NCI-H1694 (cell line): ENCODE results near the gene TNFRSF19.
"Not testable (repeated sequence)": the region's sequence is repeated elsewhere in the genome, so short reads cannot be mapped to it uniquely, and the experiment has no call there.

Experiments
- DNase-seq: peaks from one replicate; lab custom pipeline; 2025; lab: John Stamatoyannopoulos, UW

Gene TNFRSF19, protein sequence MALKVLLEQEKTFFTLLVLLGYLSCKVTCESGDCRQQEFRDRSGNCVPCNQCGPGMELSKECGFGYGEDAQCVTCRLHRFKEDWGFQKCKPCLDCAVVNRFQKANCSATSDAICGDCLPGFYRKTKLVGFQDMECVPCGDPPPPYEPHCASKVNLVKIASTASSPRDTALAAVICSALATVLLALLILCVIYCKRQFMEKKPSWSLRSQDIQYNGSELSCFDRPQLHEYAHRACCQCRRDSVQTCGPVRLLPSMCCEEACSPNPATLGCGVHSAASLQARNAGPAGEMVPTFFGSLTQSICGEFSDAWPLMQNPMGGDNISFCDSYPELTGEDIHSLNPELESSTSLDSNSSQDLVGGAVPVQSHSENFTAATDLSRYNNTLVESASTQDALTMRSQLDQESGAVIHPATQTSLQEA

DNA sequence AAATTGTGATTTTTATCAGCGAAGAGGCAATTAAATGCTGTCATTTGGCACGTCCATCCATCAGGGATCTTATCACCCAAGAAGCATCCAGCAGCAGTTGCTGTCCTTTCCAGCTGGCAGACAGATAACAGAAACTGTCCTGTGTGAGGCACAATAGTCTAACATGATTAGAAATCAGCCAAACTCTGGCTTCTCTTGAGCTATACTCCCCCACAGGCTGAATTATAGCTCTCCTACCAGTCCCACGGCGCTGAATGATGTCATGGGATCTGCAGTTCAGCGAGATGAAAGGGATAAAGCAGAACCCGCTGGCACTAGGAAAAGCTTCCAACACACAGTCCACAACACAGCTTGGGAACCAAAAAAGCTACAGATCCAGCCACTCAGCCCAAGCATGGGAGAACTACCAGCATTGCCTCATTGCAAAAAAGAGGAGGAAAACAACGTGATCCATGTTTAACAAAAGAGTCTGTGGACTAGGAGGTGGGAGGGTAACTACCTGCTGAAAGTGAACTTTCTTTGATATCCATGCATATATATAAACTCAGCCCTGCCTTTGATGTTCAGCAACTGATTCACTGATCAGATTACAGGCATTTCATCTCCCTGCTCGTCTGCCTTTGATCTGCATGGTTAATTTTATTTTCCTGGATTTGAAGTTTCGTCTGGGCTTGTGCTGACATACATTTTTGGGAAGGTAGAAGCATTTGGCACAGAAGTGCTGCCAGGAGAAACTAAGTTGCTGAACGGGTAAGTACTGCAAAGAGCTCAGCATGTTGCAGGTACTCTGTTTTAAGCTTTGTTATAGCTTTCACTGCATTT lies at the start of gene TNFRSF19:
Gene TNFRSF19, plus strand, starts transcription at position 314 of the 822 bp plus-strand sequence. CDS start 19,772 bp downstream, outside the sequence.
- peak; percentile 40 for DNase-seq

DNA sequence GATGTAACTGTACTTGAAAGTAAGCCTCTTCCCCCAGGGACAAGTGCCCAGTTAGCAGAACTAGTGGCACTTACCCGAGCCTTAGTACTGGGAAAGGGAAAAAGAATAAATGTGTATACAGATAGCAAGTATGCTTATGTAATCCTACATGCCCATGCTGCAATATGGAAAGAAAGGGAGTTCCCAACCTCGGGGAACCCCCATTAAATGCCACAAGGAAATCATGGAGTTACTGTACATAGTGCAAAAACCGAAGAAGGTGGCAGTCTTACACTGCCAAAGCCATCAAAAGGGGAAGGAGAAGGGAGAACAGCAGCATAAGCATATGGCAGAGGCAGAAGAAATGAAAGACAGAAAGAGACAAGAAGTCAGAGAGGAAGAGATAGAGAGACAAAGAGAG lies 40.3 kb upstream of the TNFRSF19 start:
- not testable (repeated sequence) for DNase-seq

DNA sequence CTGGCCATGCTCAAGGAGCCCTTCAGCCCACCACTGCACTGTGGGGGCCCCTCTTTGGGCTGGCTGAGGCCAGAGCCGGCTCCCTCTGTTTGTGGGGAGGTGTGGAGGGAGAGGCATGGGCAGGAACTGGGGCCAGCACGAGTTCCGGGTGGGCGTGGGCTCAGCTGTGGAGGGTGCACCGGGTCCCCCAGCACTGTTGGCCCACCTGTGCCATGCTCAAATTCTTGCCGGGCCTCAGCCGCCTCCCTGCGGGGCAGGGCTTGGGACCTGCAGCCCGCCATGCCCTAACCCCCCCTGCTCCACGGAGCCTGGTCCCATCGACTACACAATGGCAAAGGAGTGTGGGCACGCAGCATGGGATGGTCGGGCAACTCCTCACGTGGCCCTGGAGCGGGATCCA lies 38.8 kb upstream of the TNFRSF19 start:
- no peak for DNase-seq

DNA sequence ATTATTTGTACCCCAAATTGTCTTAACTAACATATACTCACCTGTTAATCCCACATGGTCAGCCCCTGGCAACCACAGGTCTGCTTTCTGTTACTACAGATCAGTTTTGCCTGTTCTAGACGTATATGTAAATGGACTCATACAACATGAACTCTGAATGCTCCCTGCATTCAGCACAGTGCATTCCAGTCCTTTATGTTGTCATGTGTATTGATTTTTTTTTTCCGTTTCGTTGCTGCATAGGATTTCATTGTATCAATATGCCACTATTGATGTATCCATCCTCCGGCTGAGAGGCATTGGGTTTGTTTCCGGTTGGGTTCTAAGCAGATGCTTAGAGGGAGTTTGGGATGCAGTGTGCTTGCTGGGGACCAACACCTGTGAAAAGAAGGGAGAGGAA lies 36.1 kb upstream of the TNFRSF19 start:
- DNase-seq: no peak

DNA sequence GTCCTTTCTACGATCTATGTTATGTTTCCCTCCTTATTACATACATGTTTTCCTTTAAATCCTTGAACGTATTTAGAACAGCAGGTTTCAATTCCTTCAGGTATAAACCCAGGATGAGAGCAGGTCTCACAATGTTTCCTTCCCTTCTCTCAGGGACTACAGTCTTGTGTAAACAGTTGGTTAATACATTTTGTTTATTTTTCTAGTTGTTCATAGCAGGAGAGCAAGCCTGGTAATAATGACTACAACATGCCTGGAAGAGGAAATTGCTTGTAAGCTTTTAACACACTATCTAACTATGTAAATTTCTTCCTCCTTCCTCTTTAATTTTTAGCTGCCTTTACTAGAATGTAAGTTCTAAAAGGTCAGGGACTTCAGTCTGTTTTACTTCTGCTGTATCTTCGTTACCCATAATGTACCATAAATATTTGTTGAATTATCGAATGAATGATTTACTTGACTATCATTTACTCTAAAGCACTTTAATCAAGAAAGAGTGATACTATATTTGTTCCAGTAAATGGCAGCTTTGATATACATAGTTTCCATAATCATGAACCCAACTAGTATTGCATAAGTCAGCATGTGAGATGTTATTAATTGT lies 28.9 kb upstream of the TNFRSF19 start:
- DNase-seq: no peak

DNA sequence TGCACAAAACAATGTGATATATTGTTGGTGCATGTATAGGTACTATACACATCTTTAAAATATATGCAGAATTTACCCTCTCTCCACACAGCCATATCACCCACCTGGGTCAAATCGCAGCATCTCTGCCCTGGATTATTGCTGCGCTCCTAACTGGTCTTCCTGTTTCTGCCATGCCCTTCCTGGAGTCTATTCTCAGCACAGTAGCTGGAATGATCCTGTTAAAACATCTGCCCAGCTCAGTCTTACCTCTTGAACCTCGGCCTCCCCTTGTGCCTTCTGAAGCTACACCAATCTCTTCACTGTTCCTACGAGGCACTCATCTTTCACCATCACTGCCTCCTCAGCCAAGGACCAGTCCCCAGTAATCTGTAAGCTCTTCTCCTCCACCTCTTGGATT lies 25.5 kb upstream of the TNFRSF19 start:
- DNase-seq: no peak

DNA sequence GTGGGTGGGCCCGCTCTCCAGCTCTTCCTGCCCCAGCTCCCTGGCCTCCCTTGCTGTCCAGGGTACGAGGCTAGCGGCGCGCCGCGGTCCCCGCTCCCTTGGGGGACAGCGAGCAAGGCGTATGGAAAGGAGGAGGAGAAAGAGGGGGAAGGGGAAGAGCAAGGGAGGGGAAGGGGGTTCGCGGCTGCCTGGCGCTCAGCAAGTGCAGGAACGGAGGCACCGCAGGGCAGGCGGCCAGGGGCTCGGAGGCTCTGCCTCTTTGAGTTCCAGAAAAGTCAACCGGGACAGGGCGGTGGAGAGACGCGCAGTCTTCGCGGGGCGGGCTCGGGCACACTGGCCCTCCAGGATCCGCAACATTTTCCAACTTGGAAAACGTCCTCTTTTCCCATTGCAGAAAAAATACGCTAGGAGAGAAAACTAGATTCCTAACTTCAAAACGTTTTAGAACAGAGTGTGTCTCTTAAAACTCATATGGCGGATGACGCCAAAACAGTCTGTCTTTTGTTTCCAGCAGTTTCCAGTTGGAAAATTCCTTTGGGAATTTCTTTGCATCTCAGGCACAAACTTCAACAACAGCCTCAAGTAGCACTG lies 23.1 kb upstream of the TNFRSF19 start:
- DNase-seq: no peak

DNA sequence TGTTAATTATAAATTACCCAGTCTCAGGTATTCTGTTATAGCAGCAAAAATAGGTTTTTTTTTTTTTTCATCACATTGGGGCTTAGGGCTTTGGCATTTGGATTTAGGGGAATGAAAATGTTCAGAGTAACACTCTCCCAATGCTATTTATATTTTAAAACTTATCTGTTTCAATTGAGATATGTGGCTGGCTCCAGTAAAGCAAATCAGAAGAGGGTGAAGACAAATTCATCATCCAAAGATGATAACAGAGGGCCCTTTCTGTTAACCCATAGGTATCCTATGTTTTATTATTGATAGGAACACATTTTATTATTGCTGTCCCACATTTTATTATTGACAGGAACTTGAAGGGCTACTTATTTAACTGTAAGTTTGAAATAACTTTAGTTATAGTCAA lies 20.5 kb upstream of the TNFRSF19 start:
- no peak for DNase-seq

DNA sequence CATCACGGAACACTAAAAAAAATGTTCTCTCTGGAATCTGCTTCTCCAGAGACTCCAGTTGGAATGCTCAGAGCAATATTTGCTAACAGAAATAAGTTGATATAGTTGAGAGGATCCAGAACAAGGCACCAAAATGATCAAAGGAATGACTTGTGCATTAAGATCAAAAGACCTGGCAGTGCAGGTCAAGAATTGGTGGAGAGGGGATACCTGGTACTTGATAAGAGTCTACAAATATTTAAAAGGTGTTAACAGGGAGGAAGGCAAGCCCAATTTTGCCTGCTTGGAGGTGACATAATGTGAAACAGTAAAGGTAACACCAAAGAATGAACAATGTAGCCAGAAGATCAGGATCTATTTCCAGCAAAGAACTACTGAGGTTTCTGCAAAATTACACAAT lies 20.0 kb upstream of the TNFRSF19 start:
- no peak for DNase-seq

DNA sequence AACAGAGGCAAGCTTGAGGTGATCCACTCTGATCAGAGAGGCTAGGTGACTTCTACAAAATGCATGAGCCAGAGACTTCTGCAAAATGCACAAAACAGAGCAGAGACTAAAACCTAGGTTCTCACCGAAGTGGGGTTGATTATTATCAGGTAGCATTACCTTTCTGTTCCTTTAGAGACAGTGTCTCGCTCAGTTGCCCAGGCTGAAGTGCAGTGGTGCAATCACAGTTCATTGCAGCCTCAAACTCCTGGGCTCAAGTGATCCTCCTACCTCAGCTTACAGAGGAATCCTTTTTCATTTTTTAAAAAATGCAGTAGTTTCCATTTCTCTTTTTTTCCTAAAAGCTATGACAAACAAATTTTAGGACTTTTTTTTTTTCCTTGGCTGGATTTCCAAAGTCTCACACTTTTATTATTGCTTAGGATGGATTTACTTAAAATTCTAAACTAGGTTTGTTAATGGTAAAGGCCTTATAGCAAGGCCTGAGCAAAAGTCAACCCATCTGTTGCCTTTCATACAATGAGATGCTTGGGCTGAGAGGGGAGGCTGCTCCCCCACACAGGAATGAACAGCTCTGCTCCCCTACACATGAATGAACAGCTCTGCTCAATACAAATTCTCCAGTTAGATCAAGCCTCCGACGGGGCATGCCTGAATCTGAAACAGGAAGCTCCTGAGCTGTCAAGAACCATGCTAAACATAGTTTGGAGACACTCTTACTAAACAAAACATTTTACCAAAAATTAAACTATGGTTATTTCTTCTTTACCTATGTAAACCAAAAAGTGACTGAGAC lies 18.8 kb upstream of the TNFRSF19 start:
- no peak for DNase-seq

DNA sequence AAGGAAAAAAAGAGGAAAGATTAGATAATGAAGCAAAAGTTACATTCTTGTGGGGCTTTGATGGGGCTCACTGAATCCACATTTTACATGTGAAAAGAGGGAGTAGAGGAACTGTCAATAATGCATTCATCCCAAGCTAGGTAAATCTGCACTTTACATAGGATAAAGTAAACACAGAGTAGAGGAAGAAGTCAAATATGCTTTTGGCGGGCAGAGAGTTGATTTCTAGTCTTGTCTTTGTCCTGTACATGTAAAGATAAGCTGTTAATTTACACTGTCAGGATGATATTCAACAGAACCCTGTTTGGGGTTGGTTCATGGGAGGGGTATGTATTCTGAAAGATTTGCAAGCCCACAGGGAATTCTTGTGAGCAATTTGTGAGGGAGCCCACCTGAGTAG lies 18.0 kb upstream of the TNFRSF19 start:
- no peak for DNase-seq

DNA sequence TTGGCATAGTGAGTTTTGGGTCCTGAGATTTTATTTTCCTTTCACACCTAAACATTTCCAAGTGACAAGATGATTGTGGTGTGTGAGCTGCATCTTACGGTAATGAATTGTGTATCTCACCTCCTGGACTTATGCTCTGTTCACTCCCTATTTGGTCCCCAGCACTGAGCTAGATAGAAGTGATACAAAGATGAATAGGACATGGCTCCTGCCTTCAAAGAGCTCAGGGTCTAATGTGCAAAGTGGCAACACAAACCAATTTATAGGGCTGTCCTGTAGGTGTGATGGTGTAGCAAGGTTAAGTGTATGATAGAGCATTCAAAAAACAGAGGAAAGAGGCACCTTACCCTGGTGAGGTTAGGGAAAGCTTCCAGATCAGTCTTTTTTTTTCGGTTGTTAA lies 17.6 kb upstream of the TNFRSF19 start:
- DNase-seq: no peak

DNA sequence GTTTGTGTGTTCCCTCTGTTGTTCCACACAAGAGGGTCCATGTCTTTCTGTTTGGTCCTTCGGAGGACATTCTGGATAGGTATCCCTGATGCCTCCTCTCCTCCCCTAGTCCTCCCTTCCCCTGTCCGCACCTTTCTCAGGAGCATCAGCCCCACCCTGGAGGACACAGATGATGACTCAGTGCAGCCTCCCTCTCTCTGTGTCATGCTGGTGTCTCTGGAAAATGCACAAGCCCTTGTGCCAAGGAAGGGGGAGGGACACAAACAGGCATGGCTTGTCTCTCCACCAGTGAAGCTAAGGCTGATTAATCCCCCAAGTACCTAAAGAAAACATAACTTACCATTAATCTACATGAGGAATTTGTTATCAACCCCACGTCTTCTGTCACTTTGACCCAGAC lies 16.2 kb upstream of the TNFRSF19 start:
- no peak for DNase-seq

DNA sequence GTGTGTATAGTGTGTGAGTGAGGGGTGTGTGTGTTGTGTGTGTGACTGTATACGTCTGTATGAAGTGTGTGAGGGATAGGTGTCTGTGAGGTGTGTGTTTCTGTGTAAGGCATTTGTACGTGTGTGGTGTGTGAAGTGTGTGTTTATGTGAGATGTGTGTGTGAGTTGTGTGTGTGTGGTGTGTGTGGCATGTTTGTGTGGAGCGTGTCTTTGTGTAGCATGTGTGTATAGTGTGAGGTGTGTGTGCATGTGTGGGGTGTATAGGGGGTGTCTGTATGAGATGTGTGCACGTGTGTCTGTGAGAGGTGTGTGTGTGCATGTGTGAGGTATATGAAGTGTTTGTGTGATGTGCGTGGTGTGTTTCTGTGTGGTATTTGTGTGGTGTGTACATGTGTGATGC lies 13.2 kb upstream of the TNFRSF19 start:
- no peak for DNase-seq

DNA sequence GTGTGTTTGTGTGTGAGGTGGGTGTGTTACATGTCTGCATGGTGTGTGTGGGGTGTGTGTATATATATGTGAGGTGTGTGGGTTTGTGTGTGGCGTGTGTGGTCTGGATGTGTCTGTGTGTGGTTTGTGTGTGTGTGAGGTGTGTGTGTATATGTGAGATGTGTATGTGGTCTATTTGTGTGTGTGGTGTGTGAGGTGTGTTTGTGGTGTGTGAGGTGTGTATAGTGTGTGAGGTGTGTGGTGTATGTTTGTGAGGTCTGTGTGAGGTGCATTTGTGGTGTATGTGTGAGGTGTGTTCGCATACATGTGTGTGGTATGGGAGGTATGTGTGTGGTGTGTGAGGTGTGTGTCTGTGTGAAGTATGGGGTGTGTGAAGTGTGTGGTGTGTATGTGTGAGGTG lies 12.5 kb upstream of the TNFRSF19 start:
- no peak for DNase-seq

DNA sequence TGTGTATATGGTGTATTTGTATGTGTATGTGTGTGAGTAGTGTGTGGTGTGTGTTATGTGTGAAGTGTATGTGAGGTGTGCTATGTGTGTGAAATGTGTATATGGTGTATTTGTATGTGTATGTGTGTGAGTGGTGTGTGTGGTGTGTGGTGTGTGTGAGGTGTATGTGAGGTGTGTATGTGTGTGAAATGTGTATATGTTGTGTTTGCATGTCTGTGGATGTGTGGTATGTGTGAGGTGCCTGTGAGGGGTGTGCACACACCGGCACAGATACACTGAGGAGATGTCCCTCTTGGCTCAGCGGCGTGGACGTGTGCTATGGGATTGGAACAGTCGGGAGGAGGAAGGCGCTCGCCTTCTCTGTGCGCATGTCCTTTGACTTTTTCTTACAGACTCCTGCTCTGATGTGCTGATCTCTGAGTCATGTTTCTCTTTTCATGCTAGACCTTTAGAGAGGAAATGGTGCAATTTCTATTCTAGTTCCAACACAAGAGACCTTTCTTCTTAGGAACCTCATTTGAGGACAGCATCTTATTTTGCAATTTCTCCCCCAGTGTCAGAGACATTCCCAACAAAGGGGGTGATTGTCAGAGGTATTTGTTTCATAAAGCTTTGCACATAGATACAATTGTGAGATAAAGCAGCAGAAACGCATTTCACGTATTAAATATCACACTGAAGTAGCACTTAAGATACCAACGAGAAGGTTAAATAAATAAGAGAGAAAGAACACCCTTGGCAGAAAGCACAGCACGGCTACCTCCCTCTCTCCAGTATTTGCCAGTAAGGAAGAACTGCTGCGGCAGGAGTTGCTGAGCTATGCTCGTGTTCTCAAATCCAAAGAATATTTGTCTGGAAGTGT lies 11.3 kb upstream of the TNFRSF19 start:
- DNase-seq: no peak

DNA sequence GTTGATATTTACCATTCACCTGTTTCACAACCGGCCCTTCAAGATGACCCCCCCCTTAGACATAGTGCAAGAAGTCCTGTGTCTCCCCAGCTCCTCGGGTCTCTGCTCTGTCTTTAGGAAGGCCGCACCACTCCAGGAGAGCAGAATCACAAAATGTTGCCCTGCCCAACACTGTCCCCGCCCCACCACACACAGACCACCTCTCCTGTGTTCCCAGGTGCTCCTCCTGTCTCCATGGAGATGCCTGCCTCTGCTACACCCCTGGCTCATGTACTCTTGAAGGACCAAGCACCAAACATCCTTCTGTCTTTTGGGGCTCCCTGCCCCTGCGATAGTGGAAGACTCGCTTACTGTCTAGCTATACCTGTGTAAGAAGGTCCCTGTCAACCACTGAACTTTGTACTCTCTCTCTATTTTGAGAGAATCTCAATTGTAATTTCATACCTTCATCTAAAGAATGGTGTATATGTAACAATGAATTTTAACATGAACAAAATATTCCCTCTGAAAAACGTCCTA lies 9.6 kb upstream of the TNFRSF19 start:
- no peak for DNase-seq

DNA sequence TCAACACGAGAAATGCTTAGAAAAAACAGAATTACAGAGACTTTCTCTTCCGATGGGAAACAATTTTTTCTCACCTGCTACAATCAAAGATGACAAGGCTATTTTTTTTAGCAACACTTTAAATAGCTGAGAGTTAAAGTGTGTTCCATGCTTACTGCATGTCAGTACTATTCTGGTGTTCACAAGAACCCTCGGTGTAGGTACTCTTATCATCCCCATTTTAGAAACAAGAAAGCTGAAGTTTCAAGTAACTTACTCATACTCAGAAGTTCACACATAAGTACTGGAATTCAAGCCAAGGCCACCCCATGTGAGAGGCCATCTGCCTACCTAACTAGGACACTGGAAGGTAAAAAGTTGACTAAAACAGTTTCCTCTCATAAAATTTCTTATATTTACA lies 9.0 kb upstream of the TNFRSF19 start:
- DNase-seq: no peak

DNA sequence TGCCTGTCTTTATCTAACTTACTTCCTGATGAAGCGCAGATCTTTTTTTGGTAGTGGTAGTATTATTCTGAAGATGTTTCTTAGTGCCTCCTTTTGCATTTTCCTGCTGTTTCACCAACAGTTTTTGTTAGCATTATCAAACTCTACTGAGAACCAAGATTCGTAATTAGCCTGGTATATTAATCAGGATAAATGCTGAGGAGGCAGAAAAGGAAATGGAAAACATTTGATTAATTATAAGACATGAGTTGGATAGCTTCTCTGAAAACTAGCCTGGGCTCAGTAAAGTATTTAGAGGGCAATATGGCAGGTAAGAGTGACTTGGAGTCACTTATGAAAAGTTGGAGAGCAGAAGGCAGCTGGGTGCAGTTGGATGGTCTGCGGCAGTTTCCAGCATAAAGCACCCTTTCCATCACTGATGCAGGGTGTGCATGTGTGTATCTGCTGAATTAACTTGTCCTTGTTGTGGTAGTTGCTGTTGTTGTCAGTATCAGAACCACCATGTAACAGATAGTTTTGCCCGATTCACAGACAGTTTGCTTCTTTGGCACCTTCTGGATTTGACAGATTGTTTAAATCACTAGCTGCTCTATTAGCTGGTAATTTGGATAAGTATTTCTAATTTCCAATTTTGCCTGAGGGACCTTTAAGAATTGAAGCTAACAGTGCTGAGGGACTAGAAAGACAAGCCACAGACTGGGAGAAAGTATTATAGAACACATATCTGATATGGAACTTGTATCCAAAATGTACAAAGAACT lies 6.9 kb upstream of the TNFRSF19 start:
- DNase-seq: no peak
